ENCODE data around the gene IFNGR1. TPM values are rescaled to one million over a fixed set of nuclear protein-coding genes. Genes with fewer than 3 reads are reported as not detected.
A peak's percentile ranks its signal among the peaks of the same experiment; 100 is the strongest.

The IFNGR1 gene
- total and polyA plus RNA-seq, 8 donors, result 14.1 to 65.5 (median 22.6) TPM

GRCh38 chr6:137161949-137162348 lies 57.2 kb downstream of the IFNGR1 start:
- DNase-seq (no peak), ATAC-seq (no peak), FAIRE-seq (no peak)
- TF ChIP-seq CTCF (IDR thresholded peaks at IDR 0.05), result no peak
- Histone ChIP-seq H3K4me3 (no peak overlapping the region), H3K4me1 (no peaks in the 10 kb centered on the region), H3K27me3 (no peaks in the 10 kb centered on the region), H3K36me3 (no peaks in the 10 kb centered on the region), H3K9me3 (no peaks in the 10 kb centered on the region), H3K27ac (no peak overlapping the region)
- 58 to 62% methylated on average over 5 of the region's 5 CpGs for WGBS, 2 donors
- intact Hi-C loops (cut with DNase I), result loop anchor here in 1 of 3 donors (2.0 kb wide), 1 partner anchor 67 kb away; no protein-coding TSS in a partner anchor

GRCh38 chr6:137160763-137161162 lies 58.4 kb downstream of the IFNGR1 start:
- H3K4me1 ChIP-seq, result no peaks in the 10 kb centered on the region
- TF ChIP-seq CTCF (IDR thresholded peaks at IDR 0.05), result no peak
- no peak for DNase-seq
- H3K9me3 ChIP-seq, result no peaks in the 10 kb centered on the region
- no peaks in the 10 kb centered on the region for H3K27me3 ChIP-seq
- no peak overlapping the region for H3K27ac ChIP-seq
- FAIRE-seq, result no peak
- WGBS, 2 donors, result 54 to 55% methylated on average over 3 of the region's 3 CpGs
- peak in 1 of 4 donors; percentile 35 for ATAC-seq
- intact Hi-C loops (cut with DNase I), result loop anchor here in 1 of 3 donors (2.0 kb wide), 1 partner anchor 66 kb away; no protein-coding TSS in a partner anchor
- H3K36me3 ChIP-seq, result no peaks in the 10 kb centered on the region
- H3K4me3 ChIP-seq, result no peak overlapping the region

- no peak for TF ChIP-seq CTCF (IDR thresholded peaks at IDR 0.05)
- H3K36me3 ChIP-seq, result no peaks in the 10 kb centered on the region
- no peak for FAIRE-seq
- no peak for ATAC-seq
- DNase-seq, result no peak
- no peaks in the 10 kb centered on the region for H3K4me1 ChIP-seq
- no peaks in the 10 kb centered on the region for H3K27me3 ChIP-seq
- no peaks in the 10 kb centered on the region for H3K9me3 ChIP-seq
- H3K27ac ChIP-seq, result no peak overlapping the region
- intact Hi-C loops (cut with DNase I), result loop anchor here in 1 of 3 donors (2.0 kb wide), 1 partner anchor 65 kb away; no protein-coding TSS in a partner anchor
- H3K4me3 ChIP-seq, result no peak overlapping the region
Measured at GRCh38 chr6:137159912-137160311, 59.3 kb downstream of the IFNGR1 start.

GRCh38 chr6:137157601-137158000 lies 61.6 kb downstream of the IFNGR1 start:
- intact Hi-C loops (cut with DNase I), result no loop called here
- ATAC-seq (no peak), DNase-seq (no peak), FAIRE-seq (no peak)
- H3K9me3 ChIP-seq, result no peaks in the 10 kb centered on the region
- no peak for TF ChIP-seq CTCF (IDR thresholded peaks at IDR 0.05)
- H3K4me1 ChIP-seq, result no peaks in the 10 kb centered on the region
- H3K36me3 ChIP-seq, result no peaks in the 10 kb centered on the region
- H3K27ac ChIP-seq, result no peak overlapping the region
- WGBS, 2 donors, result 51 to 60% methylated on average over 4 of the region's 4 CpGs
- H3K27me3 ChIP-seq, result no peaks in the 10 kb centered on the region
- no peak overlapping the region for H3K4me3 ChIP-seq

- no peaks in the 10 kb centered on the region for H3K4me1 ChIP-seq
- TF ChIP-seq CTCF (IDR thresholded peaks at IDR 0.05), result no peak
- intact Hi-C loops (cut with DNase I), result no loop called here
- H3K36me3 ChIP-seq, result no peaks in the 10 kb centered on the region
- WGBS, 2 donors, result 90 to 92% methylated on average over 1 of the region's 1 CpG
- no peaks in the 10 kb centered on the region for H3K9me3 ChIP-seq
- no peaks in the 10 kb centered on the region for H3K27me3 ChIP-seq
- no peak overlapping the region for H3K27ac ChIP-seq
- ATAC-seq, result no peak
- H3K4me3 ChIP-seq, result no peak overlapping the region
- no peak for FAIRE-seq
- no peak for DNase-seq
Measured at GRCh38 chr6:137156650-137157049, 62.5 kb downstream of the IFNGR1 start.
